SU-DHL-6 (cell line): ENCODE measurements around the gene PPP2R1A.

ENCODE experiments used
- H2AFZ ChIP-seq: fragments of 200-600 bp; sonication (generic); 2 replicates; pipeline ENCODE4 v1.6.1; 2014; ENCODE audit warnings: low read depth, mild to moderate bottlenecking, moderate library complexity, mixed read lengths, antibody characterized with exemption, low read length; ENCODE audit not compliant: severe bottlenecking
- H3F3A ChIP-seq: fragments of 200-600 bp; shearing (Covaris generic); 2 replicates; pipeline ENCODE4 v1.6.0; 2016; ENCODE audit warnings: antibody characterized with exemption, mild to moderate bottlenecking; ENCODE audit not compliant: insufficient read depth
- H3K27ac ChIP-seq: fragments of 200-600 bp; sonication (generic); 2 replicates; pipeline ENCODE4 v1.5.1; 2016; ENCODE audit warnings: low read depth, mild to moderate bottlenecking, low read length, moderate library complexity, mixed read lengths
- H3K27me3 ChIP-seq: fragments of 200-600 bp; sonication (generic), shearing (Covaris generic); 2 replicates; pipeline ENCODE4 v1.6.0; 2014; ENCODE audit warnings: mild to moderate bottlenecking, low read length
- H3K36me3 ChIP-seq: fragments of 200-600 bp; sonication (generic); 2 replicates; pipeline ENCODE4 v1.6.1; 2014; ENCODE audit warnings: mild to moderate bottlenecking, low read length, mixed read lengths
- H3K4me2 ChIP-seq: fragments of 300-600, 200-600 bp; shearing (Covaris generic), sonication (generic); 2 replicates; pipeline ENCODE4 v1.6.0; 2014; ENCODE audit warnings: low read length, low read depth, mild to moderate bottlenecking; ENCODE audit not compliant: poor library complexity, severe bottlenecking
- H3K4me3 ChIP-seq: fragments of 200-600 bp; sonication (generic); 2 replicates; pipeline ENCODE4 v1.5.1; 2014; ENCODE audit warnings: antibody characterized with exemption, low read length, mild to moderate bottlenecking, mixed read lengths; ENCODE audit not compliant: insufficient read depth, poor library complexity, severe bottlenecking
- H3K79me2 ChIP-seq: fragments of 200-600 bp; sonication (generic); 2 replicates; pipeline ENCODE4 v1.6.1; 2014; ENCODE audit warnings: mild to moderate bottlenecking, low read length, moderate library complexity; ENCODE audit not compliant: insufficient read depth
- H3K9ac ChIP-seq: fragments of 200-600 bp; sonication (generic); 2 replicates; pipeline ENCODE4 v1.7.0; 2014; ENCODE audit warnings: mild to moderate bottlenecking, low read length
- H3K9me2 ChIP-seq: fragments of 200-600 bp; sonication (generic); replicated peaks from 2 replicates; pipeline ENCODE4 v1.6.1; 2014; ENCODE audit warnings: low read length; ENCODE audit not compliant: insufficient read depth
- H3K9me3 ChIP-seq: fragments of 200-600 bp; sonication (generic); 2 replicates; pipeline ENCODE4 v1.6.1; 2014; ENCODE audit warnings: low read length, mixed read lengths; ENCODE audit not compliant: insufficient read depth
- H4K20me1 ChIP-seq: fragments of 200-600 bp; sonication (generic); 2 replicates; pipeline ENCODE4 v1.6.1; 2014; ENCODE audit warnings: low read depth, mild to moderate bottlenecking, antibody characterized with exemption, low read length, moderate library complexity, mixed read lengths
- CTCF ChIP-seq: fragments of 200-600 bp; sonication (generic); IDR thresholded peaks from one replicate; pipeline ENCODE4 v1.5.1; 2017; ENCODE audit warnings: antibody characterized with exemption, mild to moderate bottlenecking, low read length, moderate library complexity; ENCODE audit not compliant: insufficient read depth, poor library complexity, severe bottlenecking
- EZH2phosphoT487 ChIP-seq: fragments of 200-600 bp; sonication (generic), shearing (Covaris generic); conservative IDR thresholded peaks from 2 replicates; pipeline ENCODE4 v1.6.1; 2018; ENCODE audit warnings: mild to moderate bottlenecking, antibody characterized with exemption, low read length, moderate library complexity, mixed read lengths

The PPP2R1A gene

DNA sequence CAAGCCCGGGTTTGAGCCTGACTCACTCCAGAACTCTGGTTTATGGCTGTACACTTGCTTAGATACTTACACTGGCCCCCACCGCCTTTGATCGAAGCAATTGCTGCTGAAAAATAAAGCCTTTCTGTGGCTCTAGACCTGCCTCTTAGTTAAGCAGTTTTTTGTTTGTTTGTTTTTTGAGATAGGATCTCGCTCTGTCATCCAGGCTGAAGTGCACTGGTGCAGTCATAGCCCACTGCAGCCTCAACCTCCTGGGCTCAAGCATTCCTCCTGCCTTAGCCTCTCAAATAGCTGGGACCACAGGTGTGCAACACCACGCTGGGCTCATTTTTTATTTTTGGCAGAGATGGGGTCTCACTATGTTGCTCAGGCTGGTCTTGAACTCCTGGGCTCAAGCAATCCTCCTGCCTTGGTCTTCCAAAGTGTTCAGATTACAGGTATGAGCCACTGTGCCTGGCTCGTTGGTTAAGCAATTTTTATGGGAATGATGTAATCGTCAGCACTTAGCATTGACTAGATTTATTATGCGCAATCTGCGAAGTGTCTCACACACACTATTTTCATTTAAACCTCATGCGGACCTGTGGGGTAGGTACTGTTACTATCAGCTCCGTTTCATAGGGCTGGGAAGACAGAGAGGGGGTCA lies 22.2 kb downstream of the PPP2R1A start:
- TF ChIP-seq EZH2phosphoT487 = no peak
- no peak for TF ChIP-seq CTCF
- no peak overlapping the region for H2AFZ ChIP-seq
- peaks cover 18% of the 10 kb centered on the region; the same call in 1 of the 2 replicates for H3K79me2 ChIP-seq
- no peaks in the 10 kb centered on the region for H3K27me3 ChIP-seq
- no peaks in the 10 kb centered on the region for H3K9me2 ChIP-seq
- no peak overlapping the region for H3K4me3 ChIP-seq
- no peak overlapping the region for H3K27ac ChIP-seq
- H4K20me1 ChIP-seq = 0 out of 2 replicates have a peak, but pooled peaks cover 3% of the 10 kb centered on the region
- H3K36me3 ChIP-seq = peaks cover 11% of the 10 kb centered on the region; the same call in 1 of the 2 replicates
- no peak overlapping the region for H3K9ac ChIP-seq
- H3K4me2 ChIP-seq = no peak overlapping the region
- no peaks in the 10 kb centered on the region for H3K9me3 ChIP-seq
- no peaks in the 10 kb centered on the region for H3F3A ChIP-seq

DNA sequence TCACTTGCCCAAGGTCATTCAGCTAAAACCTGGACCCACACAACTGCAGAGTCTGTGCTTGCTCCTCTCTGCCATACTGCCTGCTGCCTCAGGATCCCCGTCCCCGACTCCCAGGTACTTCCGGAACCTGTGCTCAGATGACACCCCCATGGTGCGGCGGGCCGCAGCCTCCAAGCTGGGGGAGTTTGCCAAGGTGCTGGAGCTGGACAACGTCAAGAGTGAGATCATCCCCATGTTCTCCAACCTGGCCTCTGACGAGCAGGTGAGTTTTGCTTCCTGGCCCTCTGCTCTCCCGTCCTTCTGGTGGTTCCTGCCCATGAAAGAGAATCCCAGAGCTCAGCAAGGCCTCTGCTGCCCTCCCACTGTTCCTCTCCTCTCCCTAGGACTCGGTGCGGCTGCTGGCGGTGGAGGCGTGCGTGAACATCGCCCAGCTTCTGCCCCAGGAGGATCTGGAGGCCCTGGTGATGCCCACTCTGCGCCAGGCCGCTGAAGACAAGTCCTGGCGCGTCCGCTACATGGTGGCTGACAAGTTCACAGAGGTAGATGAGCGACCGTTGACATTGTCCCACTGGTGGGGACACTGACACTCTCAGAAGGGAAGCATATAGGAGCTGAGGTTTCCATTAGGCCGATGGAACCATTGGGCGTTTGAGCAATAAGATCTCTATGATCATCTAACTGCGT lies 22.9 kb downstream of the PPP2R1A start:
- Histone ChIP-seq H3K36me3 (peaks cover 11% of the 10 kb centered on the region; the same call in 1 of the 2 replicates), H3K4me2 (no peak overlapping the region), H4K20me1 (0 out of 2 replicates have a peak, but pooled peaks cover 3% of the 10 kb centered on the region), H3K9ac (no peak overlapping the region), H3K4me3 (no peak overlapping the region), H3F3A (no peaks in the 10 kb centered on the region), H3K9me3 (no peaks in the 10 kb centered on the region), H3K27ac (no peak overlapping the region), H3K79me2 (peaks cover 12% of the 10 kb centered on the region; the same call in 1 of the 2 replicates), H3K27me3 (no peaks in the 10 kb centered on the region), H3K9me2 (no peaks in the 10 kb centered on the region), H2AFZ (no peak overlapping the region)
- TF ChIP-seq EZH2phosphoT487 (no peak), CTCF (no peak)

GRCh38 chr19:52214241-52214640 lies 24.4 kb downstream of the PPP2R1A start:
- no peak overlapping the region for H3K9ac ChIP-seq
- H2AFZ ChIP-seq = no peak overlapping the region
- no peaks in the 10 kb centered on the region for H3K9me2 ChIP-seq
- no peak overlapping the region for H3K4me2 ChIP-seq
- H3F3A ChIP-seq = no peaks in the 10 kb centered on the region
- no peaks in the 10 kb centered on the region for H3K27me3 ChIP-seq
- H3K9me3 ChIP-seq = no peaks in the 10 kb centered on the region
- no peak for TF ChIP-seq CTCF
- no peak for TF ChIP-seq EZH2phosphoT487
- H4K20me1 ChIP-seq = 0 out of 2 replicates have a peak, but pooled peaks cover 3% of the 10 kb centered on the region
- H3K36me3 ChIP-seq = peaks cover 17% of the 10 kb centered on the region; the same call in 1 of the 2 replicates
- H3K27ac ChIP-seq = no peak overlapping the region
- 0 out of 2 replicates have a peak, but pooled peaks cover 5% of the 10 kb centered on the region for H3K79me2 ChIP-seq
- H3K4me3 ChIP-seq = no peak overlapping the region
